GM19397 (cell line): ENCODE results near the gene C2orf80.
"Not testable (repeated sequence)": the region's sequence is repeated elsewhere in the genome, so short reads cannot be mapped to it uniquely, and the experiment has no call there.

Experiments used
- ATAC-seq: cut with Tn5 transposase; IDR thresholded peaks from one replicate; pipeline ENCODE4 v1.9.1; 2021; ENCODE audit warnings: mild to moderate bottlenecking, moderate library complexity; ENCODE audit not compliant: unreplicated experiment

Gene C2orf80

DNA sequence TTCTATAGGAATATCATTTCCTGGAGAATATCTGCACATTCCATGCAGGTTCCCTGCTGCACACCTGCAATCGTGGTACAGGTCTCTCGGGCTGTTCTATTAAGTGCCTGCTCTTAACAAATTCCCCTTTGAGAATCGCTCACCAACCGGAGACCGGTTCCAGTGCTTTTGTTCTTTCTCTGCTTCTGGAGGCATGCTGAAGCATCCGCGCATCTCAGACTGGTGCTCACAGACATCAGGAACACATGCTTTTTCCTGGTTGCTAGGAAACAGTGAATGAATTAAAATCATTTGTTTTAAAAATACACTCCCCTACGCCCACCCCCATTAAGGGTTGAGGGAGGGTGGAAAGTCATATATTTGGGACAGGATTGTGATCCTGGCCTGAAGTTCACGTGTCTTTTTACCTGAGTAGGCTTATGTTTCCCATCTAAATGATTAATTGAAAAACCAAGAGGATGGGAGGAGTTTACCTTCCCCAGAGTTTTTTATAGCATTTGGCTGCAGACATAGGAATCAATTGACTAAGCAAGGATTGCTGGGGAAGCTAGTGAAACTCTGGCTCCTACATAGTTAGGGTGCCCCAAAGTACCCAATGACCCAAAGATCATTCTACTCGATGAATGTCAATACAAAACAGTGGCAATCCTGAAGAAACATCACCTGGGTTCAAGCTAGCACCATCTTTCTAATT, at the start of gene C2orf80:
Gene C2orf80, minus strand, starts transcription at position 221 of the 694 bp plus-strand sequence. CDS start 3,044 bp downstream, outside the sequence.
- ATAC-seq: no peak

DNA sequence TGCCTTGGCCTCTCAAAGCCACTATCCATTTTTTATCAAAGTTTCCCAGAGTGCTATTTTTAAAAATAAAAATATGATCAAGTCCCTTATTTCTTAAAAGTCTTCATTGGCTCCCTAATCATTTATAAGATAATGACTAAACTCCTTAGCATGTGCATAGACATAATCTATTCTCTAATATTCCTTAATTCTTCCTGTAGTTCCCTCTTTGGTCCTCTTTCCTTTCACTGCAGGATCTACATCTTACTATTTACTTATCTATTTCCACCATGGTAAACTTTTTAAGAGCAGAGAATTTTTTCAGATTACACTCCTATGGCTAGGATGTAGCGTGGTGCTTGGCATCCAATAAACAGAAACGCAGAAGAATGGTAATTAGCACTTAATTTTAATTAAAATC, 46.0 kb upstream of the C2orf80 start:
- no peak for ATAC-seq

DNA sequence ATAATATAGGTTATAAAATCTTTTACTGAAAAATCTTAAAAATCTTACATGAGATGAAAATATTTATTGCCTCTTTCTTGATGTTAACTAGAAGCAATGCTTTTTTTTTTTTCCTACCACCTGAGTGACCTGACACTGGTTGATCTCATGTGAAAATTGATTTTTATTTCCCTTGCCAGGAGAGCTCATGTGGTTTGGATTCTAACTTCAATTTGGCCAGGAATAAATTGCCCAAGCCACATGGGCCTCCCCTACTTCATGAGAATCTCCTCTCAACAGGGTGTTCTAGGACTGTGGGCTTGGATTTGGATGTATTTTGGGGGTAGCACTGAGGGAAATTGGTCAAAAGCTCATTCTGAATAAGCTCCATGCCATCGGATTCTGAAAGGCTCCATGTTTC, 45.0 kb upstream of the C2orf80 start:
- no peak for ATAC-seq

DNA sequence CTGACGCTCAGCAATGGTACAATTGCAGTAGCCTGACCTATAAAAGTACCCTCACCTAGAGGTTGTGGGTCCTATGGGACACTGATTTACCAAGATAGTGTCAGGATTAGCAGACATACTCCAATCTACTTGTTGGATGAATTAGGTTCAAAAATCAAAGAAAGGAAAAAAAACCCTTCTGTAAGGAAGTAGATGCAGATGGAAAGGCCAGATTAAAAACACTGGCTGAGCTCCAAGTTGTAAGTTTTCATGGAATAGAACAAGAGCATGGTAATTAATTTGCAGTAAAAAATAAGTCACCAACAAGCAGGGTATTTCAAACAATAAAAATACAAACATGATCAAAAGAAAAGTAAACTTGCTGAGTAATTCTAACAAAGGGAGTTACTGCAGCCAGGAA, 38.6 kb upstream of the C2orf80 start:
- no peak for ATAC-seq

DNA sequence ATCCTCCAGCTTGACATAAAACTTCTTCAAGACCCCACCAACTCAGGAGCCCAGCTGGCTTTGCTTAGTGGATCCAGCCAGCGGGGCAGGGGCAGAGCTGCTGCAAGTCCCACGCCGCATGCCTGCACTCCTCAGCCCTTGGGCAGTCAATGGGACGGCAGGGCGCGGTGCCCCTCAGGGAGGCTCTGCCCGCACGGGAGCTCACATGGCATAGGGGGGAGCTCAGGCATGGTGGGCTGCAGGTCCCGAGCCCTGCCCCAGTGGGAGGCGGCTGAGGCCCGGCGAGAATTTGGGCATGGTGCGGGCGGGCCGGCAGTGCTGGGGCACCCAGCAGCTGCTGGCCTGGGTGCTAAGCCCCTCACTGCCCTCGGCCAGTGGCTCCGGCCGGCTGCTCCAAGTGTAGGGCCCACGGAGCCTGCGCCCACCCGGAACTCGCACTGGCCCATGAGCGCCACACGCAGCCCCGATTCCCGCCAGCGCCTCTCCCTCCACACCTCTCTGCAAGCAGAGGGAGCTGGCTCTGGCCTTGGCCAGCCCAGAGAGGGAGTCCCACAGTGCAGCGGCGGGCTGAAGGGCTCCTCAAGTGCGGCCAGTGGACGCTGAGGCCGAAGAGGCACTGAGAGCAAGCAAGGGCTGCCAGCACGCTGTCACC, 37.9 kb upstream of the C2orf80 start:
- no peak for ATAC-seq

DNA sequence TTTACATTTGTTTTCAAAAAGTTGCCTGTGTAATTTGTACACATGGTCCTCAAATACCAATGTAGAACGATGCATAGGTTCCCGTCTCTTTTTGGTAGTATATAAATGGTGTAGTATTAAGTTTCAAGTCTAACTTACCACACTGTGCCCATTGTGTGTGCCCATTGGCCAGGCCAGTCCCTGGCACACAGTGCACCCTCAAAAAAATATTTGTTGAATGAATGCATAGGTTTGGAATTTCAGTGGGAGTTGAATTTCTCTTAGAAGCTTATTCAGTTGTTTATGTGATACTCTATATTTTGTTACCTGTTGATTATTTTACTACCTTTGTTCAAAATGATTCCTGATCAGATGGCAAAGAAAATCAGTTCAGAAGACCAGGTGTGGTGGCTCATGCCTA, 35.0 kb upstream of the C2orf80 start:
- no peak for ATAC-seq

DNA sequence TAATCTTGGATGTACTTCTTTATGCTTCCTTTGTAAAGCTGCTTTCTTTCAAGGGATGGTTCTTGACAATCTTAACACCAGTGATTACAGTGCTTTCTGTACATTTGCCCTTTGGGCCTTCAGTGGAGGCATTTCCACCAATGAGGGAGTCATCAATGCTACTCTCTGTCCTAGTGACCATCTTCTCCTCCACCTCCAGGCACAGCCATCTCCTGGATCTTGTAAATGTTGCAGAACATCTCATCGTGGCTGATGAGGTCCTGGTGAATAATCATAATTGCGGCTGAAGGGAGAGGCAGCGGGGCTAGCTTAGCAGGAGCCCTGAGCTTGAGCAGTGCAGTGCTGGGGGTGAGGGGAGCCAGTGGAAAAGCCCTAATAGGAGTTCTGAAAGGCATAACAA, 32.5 kb upstream of the C2orf80 start:
- ATAC-seq: no peak

DNA sequence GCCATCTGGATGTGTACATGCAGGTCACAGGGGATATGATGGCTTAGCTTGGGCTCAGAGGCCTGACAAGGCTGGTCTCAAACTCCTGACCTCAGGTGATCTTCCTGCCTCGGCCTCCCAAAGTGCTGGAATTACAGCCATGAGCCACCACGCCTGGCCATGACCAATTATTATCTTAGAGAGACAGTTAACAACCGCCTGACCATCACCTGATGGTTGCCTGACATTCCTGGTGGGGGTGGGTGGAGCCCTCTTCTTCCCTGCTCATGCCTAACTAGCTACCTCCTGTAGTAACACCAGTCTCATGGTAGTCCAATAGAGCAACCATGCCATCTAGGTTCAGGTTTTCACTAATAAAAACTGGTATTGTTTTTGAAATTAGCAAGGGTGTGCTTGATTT, 32.0 kb upstream of the C2orf80 start:
- ATAC-seq: not testable (repeated sequence)

DNA sequence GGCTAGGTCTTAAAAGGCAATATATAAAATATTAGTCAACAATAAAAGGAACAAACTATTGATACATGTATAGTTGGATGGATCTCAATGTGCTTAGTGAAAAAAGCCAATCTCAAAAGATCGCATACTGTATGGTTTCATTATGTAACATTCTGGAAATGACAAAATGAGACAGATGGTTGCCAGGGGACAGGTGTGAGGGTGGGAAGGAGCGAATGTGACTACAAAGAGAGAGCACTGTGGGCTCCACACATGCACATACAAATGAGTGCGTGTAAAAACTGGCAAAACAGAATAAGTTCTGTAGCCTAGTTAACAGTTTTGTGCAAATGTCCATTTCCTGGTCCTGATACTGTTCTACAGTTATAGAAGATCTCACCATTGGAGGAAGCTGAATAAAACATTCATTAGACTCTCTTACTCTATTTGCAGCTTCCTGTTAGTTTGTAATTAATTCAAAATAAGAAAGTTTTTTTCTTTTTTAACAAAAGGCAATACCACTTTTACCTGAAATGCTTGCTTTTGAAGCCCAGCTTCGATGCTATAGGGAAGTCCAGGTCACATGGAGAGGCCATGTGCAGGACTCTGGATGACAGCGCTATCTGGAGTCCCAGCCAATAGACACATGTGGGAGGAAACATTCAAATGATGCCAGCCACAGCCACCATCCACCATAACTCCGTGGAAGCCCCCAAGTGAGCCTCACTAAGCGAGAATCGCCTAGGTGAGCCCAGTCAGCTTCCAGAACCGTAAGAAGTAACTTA, 21.0 kb upstream of the C2orf80 start:
- ATAC-seq: no peak

DNA sequence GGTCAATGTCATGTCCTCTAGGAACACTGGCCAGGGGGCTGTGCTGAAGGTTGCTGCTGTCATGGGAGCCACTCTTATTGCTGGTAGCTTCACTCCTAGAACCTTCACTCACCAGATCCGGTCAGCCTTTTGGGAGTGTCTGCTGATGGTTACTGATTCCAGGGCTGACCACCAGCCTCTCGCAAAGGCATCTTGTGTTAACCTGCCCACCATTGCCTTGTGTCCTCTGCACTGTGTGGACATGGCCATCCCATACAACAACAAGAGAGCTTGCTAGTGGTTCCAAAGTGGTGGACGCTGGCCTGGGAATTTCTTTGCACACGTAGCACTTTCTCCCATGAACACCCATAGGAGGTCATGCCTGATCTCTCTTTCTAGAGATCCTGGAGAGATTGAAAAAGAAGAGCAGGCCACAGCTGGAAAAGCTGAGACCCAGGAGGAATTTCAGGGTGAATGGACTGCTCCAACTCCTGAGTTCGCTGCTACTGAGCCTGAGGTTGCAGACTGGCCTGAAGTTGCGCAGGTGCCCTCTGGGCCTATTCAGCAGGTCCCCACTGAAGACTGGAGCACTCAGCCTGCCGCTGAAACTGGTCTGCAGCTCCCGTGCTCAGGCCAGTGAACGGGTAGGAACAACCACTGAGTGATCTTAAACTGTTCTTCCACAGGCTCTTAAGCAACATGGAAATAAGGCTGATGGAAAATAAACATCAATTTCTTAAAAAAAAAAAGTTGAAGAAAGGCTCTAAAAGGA, 18.7 kb upstream of the C2orf80 start:
- no peak for ATAC-seq

DNA sequence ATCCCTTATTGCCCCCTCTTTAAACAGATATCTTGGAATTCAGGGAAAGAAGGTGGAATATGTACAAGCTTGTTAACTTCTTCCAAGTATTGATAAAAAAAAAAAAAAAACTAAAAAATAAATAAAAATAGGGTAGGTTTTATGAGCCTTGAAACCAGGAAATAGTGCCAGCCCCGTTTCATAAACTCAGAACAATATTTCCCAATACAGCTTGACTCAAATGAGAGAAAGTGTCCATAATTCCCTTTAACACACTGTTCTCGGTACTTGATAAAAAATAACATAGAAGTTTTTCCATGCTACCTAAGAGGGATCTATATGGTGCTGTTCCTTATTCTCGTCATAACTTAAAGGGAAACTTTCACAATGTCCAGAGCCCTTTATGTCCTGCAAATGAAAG, 17.9 kb upstream of the C2orf80 start:
- ATAC-seq: no peak

DNA sequence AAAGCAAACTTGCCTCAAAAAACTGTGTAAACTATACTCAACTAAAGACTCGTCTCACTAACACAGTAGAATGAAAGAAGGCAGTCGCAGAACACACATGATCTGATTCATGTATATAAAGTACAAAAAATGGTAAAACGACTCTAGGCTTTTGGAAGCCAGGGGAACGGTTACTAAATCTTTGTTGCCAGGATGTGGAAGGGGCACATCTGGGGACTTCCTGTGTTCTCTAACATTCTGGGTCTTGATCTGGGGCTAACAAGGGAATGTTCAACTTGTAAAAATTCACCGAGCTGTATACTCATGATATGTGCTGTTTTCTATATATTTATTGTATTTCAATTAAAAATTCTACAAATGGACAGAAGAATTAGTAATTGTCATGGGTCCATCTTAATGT, 14.3 kb upstream of the C2orf80 start:
- no peak for ATAC-seq

DNA sequence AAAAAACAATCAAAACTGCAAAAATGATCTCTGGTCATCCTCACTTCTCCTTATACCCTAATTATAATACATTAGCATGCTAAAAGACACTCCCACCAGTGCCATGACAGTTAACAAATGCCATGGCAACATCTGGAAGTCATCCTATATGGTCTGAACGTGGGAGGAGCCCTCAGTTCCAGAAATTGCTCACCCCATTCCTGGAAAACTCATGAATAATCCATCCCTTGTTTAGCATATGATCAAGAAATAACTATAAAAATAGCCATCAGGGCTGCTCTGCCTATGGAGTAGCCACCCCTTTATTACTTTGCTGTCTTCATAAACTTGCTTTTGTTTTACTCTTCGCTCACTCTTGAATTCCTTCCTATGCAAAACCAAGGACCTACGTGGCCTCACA, 5.7 kb upstream of the C2orf80 start:
- no peak for ATAC-seq

DNA sequence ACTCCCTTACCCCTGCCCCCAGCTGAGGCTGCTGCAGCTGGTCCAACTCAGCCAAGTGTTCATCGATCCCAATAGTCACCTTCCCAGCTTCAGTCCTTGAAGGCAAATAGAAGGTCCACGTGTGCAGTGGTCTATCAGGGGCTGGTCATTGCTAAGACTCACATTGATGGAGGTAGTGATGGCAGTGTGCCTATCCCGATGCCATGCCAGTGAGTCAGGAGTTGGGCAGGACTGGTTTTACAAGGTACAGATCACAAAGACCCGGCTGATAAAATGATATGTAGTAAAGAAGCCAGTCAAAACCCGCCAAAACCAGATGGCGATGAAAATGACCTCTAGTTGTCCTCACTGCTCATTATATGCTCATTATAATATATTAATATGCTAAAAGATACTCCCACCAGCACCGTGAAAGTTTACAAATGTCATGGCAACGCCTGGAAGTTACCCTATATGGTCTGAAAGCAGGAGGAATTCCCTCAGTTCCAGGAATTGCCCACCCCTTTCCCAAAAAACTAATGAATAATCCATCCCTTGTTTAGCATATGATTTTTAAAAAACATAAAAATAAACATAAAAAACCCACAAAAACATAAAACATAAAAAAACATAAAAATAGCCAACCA, 2.9 kb upstream of the C2orf80 start:
- ATAC-seq: no peak

DNA sequence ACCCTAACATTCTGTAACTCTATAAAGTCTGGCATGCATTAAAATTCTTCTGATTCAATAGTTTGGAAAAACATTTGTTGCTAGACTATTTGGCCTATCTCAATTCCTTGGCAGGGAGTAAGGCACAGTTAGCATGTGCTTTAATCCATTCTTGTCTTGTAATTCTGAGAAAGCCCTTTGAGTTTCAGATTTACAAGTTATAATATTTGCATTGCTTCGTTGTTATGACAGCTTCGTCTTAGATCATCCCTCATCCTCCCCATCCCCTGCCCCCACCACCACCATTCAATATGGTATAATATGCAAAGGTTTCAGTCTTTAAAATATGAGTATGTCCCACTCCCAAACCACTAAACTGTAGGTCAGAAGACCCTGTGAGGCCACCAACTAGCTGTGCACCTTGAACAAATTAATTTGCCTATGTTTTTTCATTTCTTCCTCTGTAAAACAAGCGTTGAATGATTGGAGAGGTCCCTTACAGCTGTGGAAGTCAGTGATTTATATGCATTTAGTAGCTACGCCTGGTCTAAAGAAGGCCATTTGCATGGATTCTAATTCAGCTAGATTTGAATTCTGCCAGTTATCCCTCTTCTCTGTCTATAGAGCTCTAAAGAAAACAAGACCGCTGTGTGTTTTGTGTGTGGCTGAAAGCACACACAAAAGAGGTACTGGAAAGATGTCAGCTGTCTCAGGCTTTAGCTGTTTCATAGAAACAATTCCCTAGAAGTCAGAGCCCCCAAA, 591 bp downstream of the C2orf80 start:
- no peak for ATAC-seq

DNA sequence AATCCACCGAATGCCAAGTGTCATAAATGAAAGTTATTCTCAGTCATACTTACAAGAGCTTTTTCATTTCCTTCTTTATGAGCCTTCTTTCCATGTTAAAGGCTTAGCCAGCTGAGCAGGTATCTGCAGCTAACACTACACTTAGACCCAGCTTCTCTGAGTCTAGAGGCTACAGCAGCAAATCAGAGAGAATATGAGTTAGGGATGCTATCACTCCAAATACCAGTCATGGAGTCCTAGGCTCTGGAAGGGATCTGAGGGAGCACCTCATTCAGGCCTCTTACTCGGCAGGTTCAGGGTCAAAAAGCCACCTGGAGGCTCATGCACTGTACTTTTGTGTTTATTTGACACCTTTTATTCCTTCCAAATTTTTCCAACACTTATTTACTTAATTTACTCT, 2.9 kb downstream of the C2orf80 start:
- ATAC-seq: no peak

DNA sequence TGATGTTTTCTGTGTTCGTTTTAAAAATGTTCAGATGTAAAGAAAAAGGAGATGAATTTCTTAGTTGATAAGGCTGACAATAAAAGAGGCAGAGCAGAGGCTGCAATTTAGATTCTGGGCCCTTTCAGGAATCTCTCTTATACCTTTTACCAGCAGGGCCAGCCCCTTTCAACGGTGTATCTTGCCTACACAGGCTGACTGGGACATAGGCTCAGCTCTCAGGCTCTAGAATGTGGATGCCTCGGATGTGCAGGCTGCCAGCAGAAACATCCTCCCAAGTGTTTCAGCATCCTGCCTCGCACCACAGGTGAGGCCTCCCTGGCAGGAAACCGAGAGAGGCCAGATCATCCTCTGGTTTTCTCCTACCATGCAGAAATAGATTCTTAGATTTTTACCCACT, 3.4 kb downstream of the C2orf80 start:
- no peak for ATAC-seq

DNA sequence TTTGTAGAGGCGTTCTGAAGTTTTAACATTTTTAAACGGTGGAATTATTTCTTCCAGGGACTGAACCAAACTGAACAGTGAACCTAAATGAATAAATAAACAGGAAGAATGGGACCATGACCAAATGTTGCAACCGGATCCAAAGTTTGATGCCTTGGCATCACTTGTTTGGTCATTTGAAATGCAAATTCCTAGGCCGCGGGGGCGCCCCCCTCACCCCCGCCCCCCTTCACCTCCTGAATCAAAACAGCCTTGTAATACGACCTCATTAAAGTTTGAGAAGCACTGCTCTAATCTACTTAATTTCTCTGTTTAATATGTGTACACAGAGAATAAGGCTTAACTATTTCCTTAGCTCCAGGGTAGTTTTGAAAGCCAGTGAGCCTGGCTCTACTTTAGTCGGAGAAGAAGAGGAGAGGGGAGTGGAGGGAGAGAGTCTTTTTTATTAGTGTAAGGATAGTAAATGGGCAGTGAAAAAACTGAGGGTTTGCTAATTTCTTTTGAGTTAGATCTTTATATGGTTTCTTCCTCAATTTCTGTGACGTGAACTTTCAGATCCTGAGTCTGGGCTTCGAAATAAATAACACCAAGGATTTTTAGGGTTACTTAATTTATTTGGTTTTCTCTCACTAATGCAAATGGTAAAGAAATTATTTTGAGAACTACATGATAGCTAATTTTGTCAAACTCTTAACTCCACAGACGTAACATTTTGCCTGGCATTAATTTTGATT, 5.7 kb downstream of the C2orf80 start:
- no peak for ATAC-seq

DNA sequence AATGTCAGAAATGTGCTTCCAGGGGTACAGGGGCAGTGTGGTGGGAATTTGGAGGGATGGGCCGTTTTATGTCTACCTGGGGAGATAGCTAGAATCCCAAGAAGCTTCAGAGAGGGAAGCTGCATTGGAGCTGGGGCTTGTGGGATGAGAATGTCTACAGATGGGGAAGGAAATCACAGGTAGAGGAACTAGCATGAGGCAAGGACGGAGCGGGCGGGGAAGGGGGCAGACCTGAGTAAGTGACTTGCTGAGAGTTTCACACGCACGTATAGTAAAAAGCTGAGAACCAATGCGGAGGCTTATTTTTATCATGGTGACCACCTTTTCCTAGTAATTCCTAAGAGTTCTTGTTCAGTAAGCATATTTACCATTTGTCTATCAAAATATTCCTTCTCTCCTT, 6.3 kb downstream of the C2orf80 start:
- ATAC-seq: no peak

DNA sequence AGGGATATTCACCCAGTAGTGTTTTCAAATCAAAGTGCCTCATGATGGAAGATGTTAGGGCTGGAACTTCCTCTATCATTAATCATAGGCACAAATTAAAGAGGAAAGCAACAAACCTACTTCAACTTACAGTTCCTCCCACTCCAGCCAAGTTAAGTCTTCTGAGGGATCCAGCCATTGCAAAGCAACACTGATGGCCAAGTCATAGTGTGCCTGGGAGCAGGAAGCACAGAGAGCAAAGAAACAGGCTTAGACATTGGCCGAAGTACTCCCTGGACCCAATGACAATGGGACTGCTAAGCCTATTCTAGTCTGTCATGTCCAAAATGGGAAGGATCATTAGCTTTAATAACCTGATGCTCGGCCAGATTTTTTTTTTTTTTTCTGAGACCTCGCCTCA, 7.0 kb downstream of the C2orf80 start:
- ATAC-seq: no peak
